Measurements from ENCODE around the gene C12orf75.
"Not testable (repeated sequence)": the region's sequence is repeated elsewhere in the genome, so short reads cannot be mapped to it uniquely, and the experiment has no call there.

C12orf75 gene

DNA sequence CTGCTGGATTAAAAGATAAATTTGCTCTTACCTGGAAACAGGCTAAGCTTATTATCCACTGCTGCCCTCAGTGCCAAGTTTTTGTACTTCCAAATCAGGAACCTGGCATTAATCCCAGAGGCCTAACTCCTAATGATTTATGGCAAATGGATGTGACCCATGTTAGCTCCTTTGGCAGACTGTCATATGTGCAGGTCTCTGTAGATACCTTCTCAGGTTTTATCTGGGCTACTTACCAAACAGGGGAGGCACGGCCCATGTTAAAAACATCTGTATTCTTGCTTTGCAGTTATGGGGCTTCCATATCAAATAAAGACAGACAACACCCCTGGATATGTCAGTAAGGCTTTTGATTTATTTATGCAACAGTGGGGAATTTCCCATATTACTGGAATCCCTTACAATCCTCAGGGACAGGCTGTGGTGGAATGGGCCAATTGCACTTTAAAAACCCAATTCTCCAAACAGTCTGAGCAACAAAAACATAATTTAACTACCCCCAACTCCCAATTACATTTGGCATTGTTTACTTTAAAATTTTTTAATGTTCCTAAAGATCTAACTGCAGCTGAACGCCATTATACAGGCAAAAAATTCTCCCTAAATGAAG lies 19.9 kb upstream of the C12orf75 start:
- not testable (repeated sequence) for FAIRE-seq

- not testable (repeated sequence) for FAIRE-seq
These were observed 18.6 kb upstream of the C12orf75 start for GRCh38 chr12:105311936-105312335.

GRCh38 chr12:105313755-105314154 lies 16.7 kb upstream of the C12orf75 start:
- FAIRE-seq, result not testable (repeated sequence)

DNA sequence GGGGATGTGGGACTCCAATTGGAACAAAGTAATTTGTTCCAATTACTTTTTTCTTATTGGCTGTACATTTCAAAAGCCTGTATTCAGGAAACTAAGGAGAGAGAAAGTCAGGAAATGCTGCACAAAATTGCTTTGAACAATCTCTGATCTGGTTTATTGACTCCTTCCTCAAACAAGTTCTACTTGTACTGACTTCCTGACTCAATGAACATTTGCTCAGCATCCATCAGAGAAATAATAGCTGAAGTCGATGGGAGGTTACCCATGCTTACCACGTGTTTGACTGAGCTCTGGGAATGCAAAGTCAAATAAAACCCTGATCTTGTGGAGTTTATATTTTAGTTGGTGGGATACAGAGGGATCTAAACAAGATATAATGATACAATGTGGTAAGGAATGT lies 15.4 kb upstream of the C12orf75 start:
- no peak for FAIRE-seq

DNA sequence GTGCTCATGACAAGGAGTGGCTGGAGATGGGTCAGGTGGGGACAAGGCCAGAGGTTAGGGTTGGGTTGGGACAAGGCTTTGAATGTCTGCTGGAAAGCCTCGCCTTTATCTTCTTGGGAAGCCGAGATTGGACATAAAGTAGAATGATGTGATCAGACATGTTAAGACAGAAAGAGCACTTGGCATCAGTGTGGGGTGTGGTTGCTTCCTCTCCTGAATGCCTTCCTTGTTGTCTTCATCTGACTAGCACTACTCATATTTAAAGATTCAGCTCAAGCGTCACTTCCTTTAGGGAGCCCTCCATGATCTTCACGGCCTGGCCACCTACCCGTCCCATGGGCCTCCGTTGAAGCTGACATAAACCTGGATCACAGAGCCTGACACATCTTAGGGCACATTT lies 14.8 kb upstream of the C12orf75 start:
- FAIRE-seq, result no peak

DNA sequence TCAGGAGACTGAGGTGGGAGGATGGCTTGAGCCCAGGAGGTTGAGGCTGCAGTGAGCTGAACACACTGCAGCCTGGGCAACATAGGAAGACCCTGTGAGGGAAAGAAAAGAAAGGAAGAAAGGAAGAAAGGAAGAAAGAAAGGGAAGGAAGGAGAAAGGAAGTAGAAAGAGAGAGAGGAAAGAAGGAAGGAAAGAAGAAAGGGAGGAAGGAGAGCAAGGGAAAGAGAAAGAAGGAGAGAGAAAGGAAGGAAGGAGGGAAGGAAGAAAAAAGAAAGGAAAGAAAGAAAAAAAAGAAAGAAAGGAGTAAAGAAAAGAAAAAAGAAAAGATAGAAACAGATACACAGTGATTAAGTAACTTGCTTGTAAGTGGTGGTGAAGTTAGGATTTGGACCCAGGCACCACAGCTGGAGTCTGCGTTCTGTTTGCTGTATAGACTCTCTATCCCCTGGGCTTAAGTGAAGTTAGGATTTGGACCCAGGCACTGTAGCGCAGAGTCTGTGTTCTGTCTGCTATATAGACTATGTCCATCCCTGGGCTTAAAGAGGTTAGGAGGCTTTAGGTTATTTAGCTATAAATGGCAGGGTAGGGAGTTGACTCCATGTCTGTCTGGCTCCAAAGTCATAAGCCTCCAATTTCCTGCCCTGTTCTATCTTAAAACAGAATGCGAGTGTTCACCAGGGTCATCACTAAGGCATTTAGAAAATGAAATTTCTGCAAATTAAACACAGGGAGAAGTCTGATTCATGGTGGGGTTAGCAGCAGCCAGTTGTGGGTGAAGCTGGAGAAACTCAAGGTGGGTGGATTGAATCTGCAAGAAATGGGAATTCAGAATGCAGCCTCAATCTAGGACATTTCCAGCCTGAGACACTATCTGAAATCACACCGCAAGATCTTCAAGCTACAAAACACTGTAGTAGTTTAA lies 13.3 kb upstream of the C12orf75 start:
- no peak for FAIRE-seq

GRCh38 chr12:105317942-105318621 lies 12.4 kb upstream of the C12orf75 start:
- FAIRE-seq, result no peak

DNA sequence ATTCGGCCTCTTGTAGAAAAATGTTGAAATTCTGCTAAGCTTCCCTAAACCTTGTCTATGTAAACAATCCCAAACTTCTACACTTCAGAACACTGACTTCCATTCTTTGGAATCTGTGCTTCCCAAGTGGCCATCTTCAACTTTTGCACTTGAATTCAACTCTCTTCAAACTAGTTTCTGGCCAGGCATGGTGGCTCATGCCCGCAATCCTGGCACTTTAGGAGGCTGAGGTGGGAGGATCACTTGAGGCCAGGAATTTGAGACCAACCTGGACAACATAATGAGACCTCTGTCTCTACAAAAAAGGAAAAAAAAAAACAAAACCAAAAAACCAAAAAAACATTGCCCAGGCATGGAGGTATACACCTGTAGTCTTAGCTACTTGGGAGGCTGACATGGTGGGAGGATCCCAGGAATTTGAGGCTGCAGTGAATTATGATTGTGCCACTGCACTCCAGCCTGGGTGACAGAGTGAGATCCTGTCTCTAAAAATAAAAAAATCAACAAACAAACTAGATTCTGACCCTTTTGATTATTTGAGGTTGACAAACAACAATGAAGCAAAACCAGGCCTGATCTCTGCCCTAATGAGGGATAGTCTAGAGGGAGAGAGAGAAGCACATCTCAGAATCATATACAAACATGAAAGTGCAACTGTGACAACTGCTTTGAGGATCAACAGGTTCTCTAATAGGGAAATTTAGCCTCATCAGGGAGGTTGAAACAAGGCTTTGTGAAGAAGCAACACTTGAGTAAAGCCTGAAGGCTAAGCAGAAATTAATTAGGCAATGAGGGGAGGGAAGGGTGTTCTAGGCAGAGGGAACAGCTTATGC lies 11.6 kb upstream of the C12orf75 start:
- no peak for FAIRE-seq

GRCh38 chr12:105319691-105320209 lies 10.7 kb upstream of the C12orf75 start:
- no peak for FAIRE-seq

DNA sequence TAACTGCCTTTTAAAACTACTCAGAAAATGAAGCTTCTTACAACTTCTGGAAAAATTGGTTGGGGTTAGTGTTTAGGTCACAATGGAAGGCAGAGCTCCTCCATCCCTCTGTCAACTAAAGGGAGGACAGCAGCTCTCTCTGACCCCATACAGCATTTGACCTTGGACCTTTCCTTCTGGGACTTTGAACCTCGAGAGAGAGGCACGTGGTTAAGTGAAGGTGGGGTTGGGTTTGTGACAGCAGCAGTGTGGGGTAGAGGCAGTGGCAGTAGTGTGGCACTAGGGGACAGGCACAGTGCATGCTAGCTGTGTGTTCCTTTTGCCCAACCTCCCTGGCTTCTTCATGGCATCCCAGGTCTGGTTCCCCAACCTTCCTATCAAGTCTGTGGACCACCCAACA lies 9.4 kb upstream of the C12orf75 start:
- no peak for FAIRE-seq

DNA sequence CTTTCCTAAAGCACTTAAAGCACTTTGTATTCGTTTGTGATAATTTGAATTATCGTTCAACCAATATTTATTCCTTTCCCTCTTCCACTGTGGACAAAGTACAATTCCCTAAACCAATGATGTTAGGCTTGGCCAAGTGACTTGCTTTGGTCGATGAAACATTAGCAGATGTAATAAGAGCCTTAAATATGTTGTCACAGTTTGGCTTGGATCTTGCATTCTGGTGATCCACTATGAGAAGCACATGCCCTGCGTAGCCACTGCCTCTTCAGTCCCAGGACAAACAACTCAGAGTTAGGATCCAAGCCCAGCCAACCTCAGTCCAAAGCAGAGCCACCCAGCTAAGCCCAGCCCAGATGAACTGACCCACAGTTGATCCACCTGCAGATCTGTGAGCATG lies 8.4 kb upstream of the C12orf75 start:
- no peak for FAIRE-seq

- FAIRE-seq, result no peak
These were observed 5.8 kb upstream of the C12orf75 start for GRCh38 chr12:105324704-105325103.

DNA sequence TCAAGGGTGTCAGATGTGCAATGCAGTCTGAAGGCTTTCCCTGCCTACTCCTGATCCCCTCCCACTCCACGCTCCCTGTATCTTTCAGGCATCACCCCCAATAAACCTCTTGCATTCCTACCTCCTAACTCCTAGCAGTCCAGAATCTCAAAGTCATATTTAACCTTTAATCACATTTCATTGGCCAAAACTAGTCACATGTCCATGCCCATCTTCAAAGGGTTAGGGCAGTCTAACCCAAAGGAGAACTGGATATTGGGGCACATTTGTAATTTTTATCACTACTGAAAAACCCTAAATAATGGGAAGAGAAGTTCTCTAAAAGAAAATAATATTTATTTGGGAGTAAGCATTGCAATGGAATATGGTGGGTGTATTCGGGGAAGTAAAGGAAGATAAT lies 5.4 kb upstream of the C12orf75 start:
- no peak for FAIRE-seq

GRCh38 chr12:105329926-105330282 lies 587 bp upstream of the C12orf75 start:
- no peak for FAIRE-seq

GRCh38 chr12:105330931-105331804 lies 677 bp downstream of the C12orf75 start:
- FAIRE-seq, result no peak

DNA sequence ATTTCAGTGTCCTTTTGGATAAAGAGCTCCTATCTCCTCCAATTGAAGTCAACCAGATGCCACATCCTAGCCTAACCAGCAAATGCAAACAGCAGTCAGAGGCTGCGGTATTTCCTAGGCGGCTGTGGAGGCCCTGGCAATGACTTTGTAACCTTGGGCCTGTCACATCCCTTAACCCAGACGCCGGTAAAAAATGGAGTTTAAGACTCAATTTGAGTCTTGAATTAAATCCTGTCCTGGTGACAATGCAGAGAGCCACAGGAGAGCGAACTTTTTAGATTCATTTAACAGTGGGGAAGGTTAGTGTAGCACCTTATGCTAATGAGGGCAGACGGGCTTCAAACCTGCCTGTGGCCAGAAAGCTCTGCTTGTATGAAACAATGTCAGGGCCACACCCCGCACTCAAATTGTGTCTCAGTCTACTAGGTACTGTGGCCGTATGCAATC lies 1.3 kb downstream of the C12orf75 start:
- no peak for FAIRE-seq

DNA sequence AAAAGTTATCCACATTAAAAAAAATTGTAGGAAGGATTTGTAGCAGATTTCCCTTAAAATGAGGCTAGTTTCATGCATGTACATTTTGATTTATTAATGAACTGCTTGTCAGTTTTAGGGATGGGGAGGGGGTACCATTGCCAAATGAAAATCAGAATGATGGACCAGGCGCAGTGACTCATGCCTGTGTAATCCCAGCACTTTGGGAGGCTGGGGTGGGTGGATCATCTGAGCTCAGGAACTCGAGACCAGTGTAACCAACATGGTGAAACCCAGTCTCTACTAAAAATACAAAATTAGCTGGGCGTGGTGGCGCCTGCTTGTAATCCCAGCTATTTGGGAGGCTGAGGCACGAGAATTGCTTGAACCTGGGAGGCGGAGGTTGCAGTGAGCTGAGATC lies 1.8 kb downstream of the C12orf75 start:
- FAIRE-seq, result not testable (repeated sequence)

DNA sequence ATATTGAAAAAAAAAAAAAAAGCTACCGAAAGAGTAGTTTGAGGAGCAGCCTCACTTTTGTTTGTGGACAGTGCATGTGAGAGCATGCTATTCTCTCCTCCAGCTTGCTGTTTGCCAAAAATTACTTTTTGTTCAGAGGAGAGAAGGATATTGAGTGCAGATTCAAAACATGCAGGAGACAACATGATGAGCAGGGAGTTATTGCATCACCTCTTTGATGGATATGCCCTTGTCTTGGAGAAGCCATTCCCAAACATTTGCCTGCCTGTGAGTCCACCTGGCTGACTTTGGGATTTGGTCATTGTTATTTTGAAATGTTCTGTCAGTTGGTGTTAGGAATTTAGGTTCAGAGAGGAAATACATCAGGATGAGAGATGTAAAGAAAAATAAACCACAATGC lies 2.4 kb downstream of the C12orf75 start:
- no peak for FAIRE-seq

DNA sequence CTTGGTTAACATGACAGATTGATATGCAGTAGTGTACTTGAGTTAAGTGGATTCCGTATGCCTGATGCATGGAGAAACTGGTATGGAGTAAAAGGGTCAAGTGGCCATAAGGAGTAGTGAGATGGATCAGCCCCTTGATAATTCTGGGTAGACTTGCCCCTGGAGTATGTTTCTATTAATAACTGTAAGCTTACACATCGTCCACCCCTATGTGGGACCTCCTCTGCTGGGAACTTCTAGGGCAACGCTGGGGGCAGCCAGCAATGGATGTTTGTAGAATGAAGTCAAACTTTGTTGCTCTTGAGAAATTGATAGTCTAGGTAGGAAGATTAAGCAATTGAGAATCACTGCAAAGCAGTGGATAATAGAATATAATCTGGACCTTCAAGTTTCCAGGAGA lies 3.5 kb downstream of the C12orf75 start:
- FAIRE-seq, result no peak

GRCh38 chr12:105334582-105334981 lies 4.1 kb downstream of the C12orf75 start:
- no peak for FAIRE-seq

DNA sequence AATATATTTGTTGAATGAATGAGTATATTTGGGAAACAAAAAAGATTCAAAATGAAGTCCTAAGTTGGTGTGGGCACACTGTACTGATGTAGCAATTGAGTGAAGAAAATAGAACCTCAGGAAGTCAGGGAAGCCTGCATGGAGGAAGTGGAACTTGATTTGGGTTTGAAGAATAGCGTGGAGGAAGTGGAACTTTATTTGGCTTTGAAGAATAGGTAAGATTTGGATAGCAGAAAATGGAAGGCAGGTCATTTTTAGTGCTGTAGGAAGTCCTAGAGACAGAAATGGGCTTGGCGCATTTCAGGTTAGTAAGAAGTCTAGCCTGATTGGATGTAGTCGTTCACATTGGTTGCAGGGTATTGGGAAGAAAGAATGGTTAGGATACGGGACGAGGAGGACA lies 5.4 kb downstream of the C12orf75 start:
- FAIRE-seq, result no peak

DNA sequence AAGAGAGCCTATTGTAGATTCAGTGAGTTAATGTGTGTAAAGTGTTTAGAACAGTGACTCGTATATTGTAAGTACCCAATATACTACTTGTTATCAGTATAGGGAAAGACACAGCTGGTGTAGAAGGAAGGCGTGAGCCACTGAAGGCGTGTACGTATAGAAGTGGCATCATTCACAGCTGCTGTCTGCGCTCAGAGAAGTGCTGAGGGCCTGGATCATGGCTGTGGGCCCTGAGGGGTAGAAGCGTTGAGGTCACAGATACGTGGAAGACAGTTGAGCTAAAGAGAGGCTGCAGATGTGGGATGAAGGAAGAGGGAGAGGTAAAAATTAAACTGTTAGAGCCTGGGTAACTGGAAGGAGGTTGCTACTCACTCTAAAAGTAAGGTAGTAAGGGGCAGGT lies 5.9 kb downstream of the C12orf75 start:
- FAIRE-seq, result no peak
